GM21381 (cell line): ENCODE data around the gene BCAN.

Experiments used
- ATAC-seq: cut with Tn5 transposase; IDR thresholded peaks from one replicate; pipeline ENCODE4 v1.9.1; 2021; ENCODE audit warnings: mild to moderate bottlenecking, moderate library complexity; ENCODE audit not compliant: unreplicated experiment

Gene BCAN

GRCh38 chr1:156693848-156694689 lies 52.2 kb downstream of the BCAN start:
- no peak for ATAC-seq

- ATAC-seq = no peak
Observed at GRCh38 chr1:156694690-156694962, 52.7 kb downstream of the BCAN start.

DNA sequence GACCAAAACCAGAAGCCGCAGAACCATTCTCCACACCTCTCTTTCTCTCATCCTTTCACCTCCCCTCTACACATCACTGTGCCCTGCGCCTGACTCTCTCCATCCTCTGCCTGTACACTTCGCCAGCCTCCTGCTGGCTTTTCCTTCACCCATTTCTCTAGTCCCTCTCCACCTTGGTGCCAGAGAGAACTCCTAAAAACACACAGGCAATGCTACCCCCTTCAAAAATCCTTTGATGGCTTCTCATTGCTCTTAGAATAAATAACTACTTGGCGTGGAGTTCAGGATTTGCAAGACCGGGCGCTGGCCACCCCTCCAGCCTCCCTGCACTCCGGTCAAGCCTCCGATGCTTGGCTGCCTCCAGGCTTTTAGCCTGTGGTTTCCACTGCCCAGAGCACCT lies 54.8 kb downstream of the BCAN start:
- no peak for ATAC-seq

DNA sequence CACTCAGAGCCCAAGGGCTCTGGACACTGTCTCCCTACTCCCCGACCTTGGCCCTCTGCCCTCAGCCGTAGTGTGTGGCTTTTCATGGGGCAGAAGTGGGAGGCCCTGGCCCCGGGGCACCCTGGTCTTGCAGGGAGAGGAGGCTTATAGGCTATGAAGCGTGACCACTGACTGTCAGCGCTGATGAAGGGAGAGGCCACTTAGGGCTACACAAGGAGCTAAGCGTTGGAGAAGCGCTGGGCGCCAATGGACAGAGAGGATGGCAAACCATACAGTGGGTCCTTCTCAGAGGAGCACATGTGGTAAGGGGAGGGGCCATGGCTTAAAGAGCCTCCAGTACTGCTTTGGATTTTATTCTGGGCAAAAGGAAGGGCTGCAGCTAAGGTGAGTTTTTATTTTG lies 55.6 kb downstream of the BCAN start:
- ATAC-seq = no peak

GRCh38 chr1:156698995-156699394 lies 57.1 kb downstream of the BCAN start:
- no peak for ATAC-seq

- no peak for ATAC-seq
Observed at GRCh38 chr1:156700736-156701531, 59.0 kb downstream of the BCAN start.

GRCh38 chr1:156703336-156703735 lies 61.4 kb downstream of the BCAN start:
- ATAC-seq = no peak

DNA sequence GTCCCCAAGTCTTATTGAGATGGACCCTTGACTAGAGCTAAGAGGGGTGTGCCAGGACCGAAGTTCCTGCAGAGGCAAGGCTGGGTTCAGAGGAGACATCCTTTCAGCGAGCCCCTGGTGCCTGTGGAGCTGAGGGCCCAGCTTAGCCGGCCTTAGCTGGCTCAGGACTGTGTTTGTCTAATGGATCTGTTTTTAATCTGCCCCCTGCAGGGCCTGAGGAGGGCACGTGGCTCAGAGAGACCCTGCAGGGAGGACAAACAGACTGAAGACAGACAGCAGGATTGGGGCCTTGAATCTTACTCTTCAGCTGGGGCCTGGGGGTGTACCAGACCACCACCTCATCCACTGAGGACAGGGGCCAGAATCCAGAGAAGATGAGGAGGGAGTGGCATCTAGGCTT lies 61.8 kb downstream of the BCAN start:
- no peak for ATAC-seq

DNA sequence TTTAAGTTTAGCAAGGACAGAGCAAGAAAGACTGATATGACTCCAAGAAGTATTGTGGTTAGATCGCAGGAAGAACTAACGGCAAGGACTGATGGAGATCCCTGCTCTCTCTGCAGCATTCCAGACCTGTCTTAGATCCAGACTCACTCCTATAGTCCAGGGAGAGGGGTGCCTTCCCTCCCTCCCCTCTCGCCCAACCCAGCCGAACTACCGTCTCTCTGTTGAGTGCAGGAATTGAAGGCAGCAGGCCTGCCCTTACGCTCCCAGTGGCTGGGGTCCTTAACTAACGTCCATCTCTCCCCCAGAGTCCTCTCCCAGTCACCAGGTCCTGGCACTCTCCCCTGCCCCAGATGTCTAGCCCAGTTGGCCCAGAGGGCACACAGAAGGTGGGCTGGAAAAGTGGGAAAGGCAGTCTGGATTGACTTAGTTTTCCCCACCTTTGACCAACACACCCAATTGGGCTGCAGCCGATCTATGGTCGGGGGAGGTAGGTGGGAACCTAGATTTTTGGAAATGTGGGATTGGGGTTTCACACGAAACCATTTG lies 62.3 kb downstream of the BCAN start:
- no peak for ATAC-seq

DNA sequence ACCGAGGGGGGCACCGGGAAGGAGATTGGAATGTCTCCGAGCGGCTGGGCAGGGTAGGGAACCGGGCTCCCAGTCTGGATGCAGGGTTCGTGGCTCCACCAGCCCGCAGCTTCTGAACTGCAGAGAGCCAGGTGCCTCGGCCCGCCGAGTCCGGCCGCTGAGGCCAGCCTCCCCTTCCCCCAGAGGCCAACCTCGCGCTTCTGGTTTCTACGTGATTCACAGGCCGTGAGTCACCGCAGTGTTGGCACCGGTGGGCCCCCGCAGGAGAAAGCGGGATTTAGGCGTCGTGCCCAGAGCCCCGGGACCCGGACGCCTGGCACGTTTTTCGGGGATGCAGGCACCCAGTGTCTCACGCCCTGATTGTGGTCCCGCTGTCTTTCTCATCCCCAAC lies 63.0 kb downstream of the BCAN start:
- no peak for ATAC-seq

DNA sequence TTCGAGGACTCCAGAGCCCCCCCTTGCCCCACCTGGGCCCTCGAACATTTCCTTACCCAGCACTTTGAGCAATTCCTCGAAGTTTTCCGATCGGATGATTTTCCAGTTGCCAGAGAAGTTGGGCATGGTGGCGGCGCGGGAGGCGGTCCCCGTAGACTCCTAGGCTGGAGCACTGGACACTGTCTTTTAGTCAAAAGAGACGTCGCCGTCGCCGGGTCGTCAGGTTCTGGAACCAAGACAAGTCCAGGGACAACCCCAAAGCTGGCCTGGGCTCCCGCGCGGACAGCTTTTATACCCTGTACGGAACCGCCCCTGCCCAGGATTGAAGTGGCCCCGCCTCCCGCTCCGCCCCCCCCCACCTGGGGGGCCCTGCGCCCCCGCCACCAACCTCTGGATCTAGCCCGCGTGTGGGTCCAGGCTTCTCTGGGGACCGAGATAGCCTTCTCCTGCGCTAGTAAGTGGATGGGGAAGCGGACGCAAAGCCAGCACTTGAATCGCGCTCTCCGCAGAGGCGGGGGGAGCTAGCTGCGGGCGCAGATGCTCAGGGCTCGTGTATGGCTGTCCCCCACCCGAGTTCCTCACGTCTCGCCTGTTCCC lies 63.5 kb downstream of the BCAN start, which contains the start of gene CRABP2:
Gene CRABP2, minus strand, starts transcription at position 263 of the 597 bp plus-strand sequence. Its CDS starts 137 bp downstream, at position 126.
- ATAC-seq = no peak

DNA sequence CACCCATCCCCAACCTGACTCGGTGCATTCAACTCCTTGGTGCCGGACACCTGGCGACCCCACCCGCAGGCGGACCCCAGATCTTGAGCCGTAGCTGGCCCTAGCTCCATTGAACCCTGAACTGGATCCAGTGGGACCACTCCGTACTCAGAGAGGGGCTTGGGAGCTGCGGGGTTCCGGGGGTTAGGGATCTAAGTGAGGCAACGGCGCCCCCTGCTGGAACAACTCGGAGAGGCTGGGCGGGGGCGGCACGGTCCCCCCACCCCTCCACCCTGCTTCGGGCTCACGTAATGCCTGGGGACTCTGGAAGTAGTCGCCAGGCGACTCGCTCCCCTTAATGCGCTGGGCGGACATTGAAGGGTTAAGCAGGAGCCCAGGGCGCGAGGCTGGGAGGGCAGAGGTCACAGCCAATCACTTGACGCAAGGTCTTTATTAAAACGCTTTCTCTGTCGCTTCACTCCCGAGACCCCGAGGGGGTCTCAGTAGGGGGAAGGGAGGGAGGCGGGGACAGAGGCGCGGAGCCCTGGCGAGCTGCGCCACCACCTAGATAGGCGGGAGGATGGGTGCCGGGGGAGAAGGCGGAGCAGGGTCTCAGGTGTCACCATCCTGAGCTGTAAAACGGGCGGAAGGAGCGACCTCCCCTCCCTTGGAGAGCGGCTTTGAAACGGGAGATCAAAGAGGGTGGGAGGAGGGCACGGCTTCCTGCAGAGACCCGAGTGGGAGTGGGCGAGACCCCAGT lies 64.2 kb downstream of the BCAN start:
- no peak for ATAC-seq

DNA sequence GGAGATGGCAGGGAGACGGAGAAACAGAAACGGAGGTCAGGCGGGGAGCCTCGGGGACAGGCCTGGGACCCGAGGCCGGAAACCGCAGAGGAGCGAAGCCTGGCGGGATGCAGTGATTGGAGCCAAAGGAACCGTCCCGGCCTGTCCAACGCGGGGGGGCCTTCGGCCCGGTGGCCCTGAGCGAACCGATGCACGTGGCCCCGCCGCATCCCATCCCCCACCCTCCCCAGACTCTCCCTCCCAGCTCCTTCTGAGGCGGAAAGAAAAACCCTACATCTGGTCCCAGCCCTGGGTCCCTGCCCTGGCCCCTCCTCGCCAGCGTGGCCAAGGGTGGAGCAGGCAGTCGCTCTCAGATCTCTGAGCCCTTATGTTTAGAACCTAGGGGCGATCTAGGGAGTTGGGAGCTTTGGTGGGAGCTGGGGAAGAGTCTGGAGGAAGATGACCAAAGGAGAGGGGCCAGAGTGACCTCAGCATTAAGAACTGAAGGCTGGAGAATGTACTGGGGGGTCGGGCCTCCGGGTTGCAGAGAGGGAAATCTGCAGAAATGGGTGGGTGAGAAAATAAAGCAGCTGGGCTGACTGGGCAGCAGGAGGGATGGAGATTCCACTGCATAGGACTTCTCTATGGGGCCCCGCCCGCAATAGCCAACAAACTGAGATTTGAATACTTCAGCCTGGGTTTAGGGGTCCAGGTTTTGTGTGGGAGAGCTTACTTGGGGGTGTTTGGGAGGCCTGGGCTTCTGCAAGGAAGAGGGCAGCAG lies 64.9 kb downstream of the BCAN start:
- ATAC-seq = no peak

GRCh38 chr1:156707417-156708217 lies 65.7 kb downstream of the BCAN start:
- ATAC-seq = no peak

- no peak for ATAC-seq
Observed at GRCh38 chr1:156708218-156708661, 66.3 kb downstream of the BCAN start.

DNA sequence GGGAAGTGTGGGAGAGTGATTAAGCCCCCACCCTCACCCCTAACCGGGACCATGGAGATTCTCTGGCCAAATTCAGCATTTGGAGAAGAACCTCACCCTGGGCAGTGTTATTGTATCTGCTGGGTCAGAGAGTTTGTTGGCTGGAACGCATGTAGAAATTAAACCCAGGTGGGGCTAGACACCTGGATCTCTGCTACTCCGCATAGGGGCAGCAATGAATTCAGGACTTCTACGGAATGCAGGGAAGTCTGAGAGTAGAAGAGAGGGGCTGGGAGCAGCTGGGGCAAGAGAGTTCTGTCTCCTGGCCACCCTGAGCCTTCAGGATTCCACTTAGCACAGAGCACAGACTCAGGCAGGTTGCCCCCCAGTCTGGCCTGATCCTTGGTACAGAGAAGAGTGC lies 67.1 kb downstream of the BCAN start:
- no peak for ATAC-seq
